ENCODE data around the gene PFKFB2.

GRCh38 chr1:207029701-207030521, 23.2 kb upstream of the PFKFB2 start:
- TF ChIP-seq CTCF (IDR thresholded peaks at IDR 0.05): no peak
- TF ChIP-seq ETV6 (CRISPR knock-in tag; IDR thresholded peaks at IDR 0.05): no peak
- TF ChIP-seq PREB (CRISPR knock-in tag; IDR thresholded peaks at IDR 0.05; ENCODE audit: borderline replicate concordance): no peak
- TF ChIP-seq E2F5 (CRISPR knock-in tag; IDR thresholded peaks at IDR 0.05): no peak
- no peak for TF ChIP-seq NFYB (CRISPR knock-in tag; conservative IDR thresholded peaks at IDR 0.05; ENCODE audit: low read depth)
- TF ChIP-seq USF1 (CRISPR knock-in tag; IDR thresholded peaks at IDR 0.05): no peak
- TF ChIP-seq FOXJ3 (CRISPR knock-in tag; IDR thresholded peaks at IDR 0.05; ENCODE audit: borderline replicate concordance): no peak
- TF ChIP-seq MAX (CRISPR knock-in tag; IDR thresholded peaks at IDR 0.05): no peak
- no peak for TF ChIP-seq HMGXB4 (CRISPR knock-in tag; IDR thresholded peaks at IDR 0.05)
- TF ChIP-seq SP1 (CRISPR knock-in tag; conservative IDR thresholded peaks at IDR 0.05): no peak

All from WTC11 (cell line).